CD4-positive, alpha-beta T cell treated with Interleukin-15 for 1 hour (primary cell): ENCODE data around the gene PPP1CA.

Source experiments
- DNase-seq: peaks from one replicate; pipeline ENCODE4 v3.0.0-alpha.2; 2020

PPP1CA gene

GRCh38 chr11:67349036-67349435 is 52.6 kb downstream of the PPP1CA start:
- DNase-seq, result no peak
